Measurements from ENCODE around the gene GLG1.
"Not testable (repeated sequence)": the region's sequence is repeated elsewhere in the genome, so short reads cannot be mapped to it uniquely, and the experiment has no call there.

The GLG1 gene

GRCh38 chr16:74606521-74607309 lies at the start of gene GLG1:
GLG1 (minus strand) TSS chr16:74607114; CDS start chr16:74607094, 20 bp downstream.
- peak; percentile 96 for DNase-seq

- DNase-seq = no peak
Observed at GRCh38 chr16:74654536-74655050, 47.7 kb upstream of the GLG1 start.

- DNase-seq = not testable (repeated sequence)
Observed at GRCh38 chr16:74652883-74653282, 46.0 kb upstream of the GLG1 start.

- DNase-seq = no peak
Observed at GRCh38 chr16:74652249-74652648, 45.3 kb upstream of the GLG1 start.

GRCh38 chr16:74651841-74652240 lies 44.9 kb upstream of the GLG1 start:
- no peak for DNase-seq

GRCh38 chr16:74650966-74651567 lies 44.2 kb upstream of the GLG1 start:
- peak; percentile 17 for DNase-seq

- DNase-seq = no peak
Observed at GRCh38 chr16:74649839-74650504, 43.1 kb upstream of the GLG1 start.

- DNase-seq = no peak
Observed at GRCh38 chr16:74641969-74642368, 35.1 kb upstream of the GLG1 start.

GRCh38 chr16:74637742-74638453 lies 31.0 kb upstream of the GLG1 start:
- no peak for DNase-seq

GRCh38 chr16:74635303-74635702 lies 28.4 kb upstream of the GLG1 start:
- DNase-seq = no peak

GRCh38 chr16:74633686-74634085 lies 26.8 kb upstream of the GLG1 start:
- no peak for DNase-seq

- no peak for DNase-seq
Observed at GRCh38 chr16:74627506-74628220, 20.7 kb upstream of the GLG1 start.

- DNase-seq = no peak
Observed at GRCh38 chr16:74626741-74627416, 20.0 kb upstream of the GLG1 start.

- no peak for DNase-seq
Observed at GRCh38 chr16:74625500-74626350, 18.8 kb upstream of the GLG1 start.

- DNase-seq = no peak
Observed at GRCh38 chr16:74623839-74624235, 16.9 kb upstream of the GLG1 start.

- DNase-seq = peak; percentile 70
Observed at GRCh38 chr16:74623214-74623838, 16.4 kb upstream of the GLG1 start.

GRCh38 chr16:74622005-74622404 lies 15.1 kb upstream of the GLG1 start:
- no peak for DNase-seq

GRCh38 chr16:74617206-74617788 lies 10.4 kb upstream of the GLG1 start:
- peak; percentile 23 for DNase-seq

GRCh38 chr16:74611721-74612120 lies 4.8 kb upstream of the GLG1 start:
- no peak for DNase-seq

GRCh38 chr16:74608944-74609343 lies 2.0 kb upstream of the GLG1 start:
- DNase-seq = no peak
